ENCODE measurements around the gene FHIP2A. TPM values are rescaled to one million over a fixed set of nuclear protein-coding genes. Genes with fewer than 3 reads are reported as not detected.
"Not testable (repeated sequence)": the region's sequence is repeated elsewhere in the genome, so short reads cannot be mapped to it uniquely, and the experiment has no call there.

The FHIP2A gene
- total RNA-seq, 1 experiment from 2014 or later: 18.3 TPM

- peak; percentile 88 for DNase-seq (ENCODE audit: low read depth)
These were observed 35.1 kb downstream of the FHIP2A start for GRCh38 chr10:114856544-114857287.

DNA sequence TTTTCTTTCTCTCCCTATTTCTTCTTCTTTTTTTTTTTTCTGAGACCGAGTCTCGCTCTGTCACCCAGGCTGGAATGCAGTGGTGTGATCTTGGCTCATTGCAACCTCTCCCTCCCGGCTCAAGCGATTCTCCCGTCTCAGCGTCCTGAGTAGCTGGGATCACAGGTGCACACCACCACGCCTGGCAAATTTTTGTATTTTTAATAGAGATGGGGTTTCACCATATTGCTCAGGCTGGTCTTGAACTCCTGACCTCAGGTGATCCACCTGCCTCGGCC is 35.6 kb downstream of the FHIP2A start:
- not testable (repeated sequence) for DNase-seq (ENCODE audit: low read depth)

GRCh38 chr10:114857922-114858629 is 36.5 kb downstream of the FHIP2A start:
- no peak for DNase-seq (ENCODE audit: low read depth)

GRCh38 chr10:114859222-114859621 is 37.6 kb downstream of the FHIP2A start:
- no peak for DNase-seq (ENCODE audit: low read depth)

- no peak for DNase-seq (ENCODE audit: low read depth)
These were observed 40.9 kb downstream of the FHIP2A start for GRCh38 chr10:114862456-114862855.

GRCh38 chr10:114867365-114867764 is 45.8 kb downstream of the FHIP2A start:
- DNase-seq (ENCODE audit: low read depth): no peak

- peak; percentile 45 for DNase-seq (ENCODE audit: low read depth)
These were observed 47.4 kb downstream of the FHIP2A start for GRCh38 chr10:114868870-114869519.

DNA sequence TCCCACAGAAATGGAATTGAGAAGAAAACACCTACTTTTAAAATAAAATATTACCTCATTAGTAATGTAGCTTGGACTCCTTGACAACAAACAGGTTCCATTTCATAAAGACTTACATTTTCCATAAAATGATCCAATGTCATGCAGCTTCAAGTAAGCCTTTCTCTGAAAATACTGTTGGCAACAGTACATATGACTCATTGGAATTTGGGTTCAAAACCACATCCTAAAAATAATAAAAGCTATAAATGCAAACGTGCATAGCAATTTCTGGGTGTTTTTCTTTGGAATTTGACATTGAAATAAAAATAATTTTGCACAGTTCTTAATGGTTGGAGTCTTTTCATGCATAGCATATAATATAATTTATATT is 47.9 kb downstream of the FHIP2A start:
- DNase-seq (ENCODE audit: low read depth): peak; percentile 82

DNA sequence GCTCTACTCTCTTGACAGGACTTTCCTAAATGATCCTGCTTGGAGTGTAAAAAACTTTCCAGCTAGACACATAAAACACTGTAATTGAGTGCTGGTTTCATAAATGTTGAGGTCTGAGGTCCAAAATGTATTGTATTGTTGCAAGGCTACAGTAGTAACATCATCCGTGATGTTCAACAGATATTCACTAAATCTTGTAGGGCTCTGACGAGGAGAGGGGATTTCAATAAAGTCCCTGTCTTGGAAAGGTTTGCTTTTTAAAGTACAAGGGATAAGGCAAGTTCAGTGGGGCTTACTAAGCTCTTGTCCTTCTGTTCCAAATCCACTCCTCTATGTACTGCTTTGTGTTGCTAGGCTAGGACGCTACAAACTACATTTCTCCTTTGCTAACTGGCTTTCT is 48.9 kb downstream of the FHIP2A start:
- no peak for DNase-seq (ENCODE audit: low read depth)

DNA sequence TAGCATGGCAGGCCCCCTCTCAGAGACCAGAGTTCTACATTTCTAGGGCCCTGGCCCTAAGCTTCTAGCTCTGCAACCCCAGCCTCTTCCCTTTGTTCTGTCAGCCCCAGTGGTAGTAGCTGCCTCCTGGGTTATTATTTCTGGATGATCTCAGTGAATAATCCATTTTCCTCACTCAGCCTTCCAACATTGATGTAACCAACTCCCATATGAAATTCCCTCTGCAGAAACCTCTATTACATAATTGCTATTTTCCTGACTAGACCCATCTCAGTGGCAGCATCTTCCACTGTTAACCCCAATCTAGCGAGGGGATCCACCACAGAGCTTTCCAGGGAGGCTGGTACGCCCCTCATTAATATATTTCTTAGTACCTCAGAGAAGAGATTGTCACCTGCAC is 49.8 kb downstream of the FHIP2A start:
- DNase-seq (ENCODE audit: low read depth): no peak

Other genes with a start within 250 kb of the FHIP2A start
- 1.4 and 5.8 TPM in 2 replicates for gene ABLIM1, start 163.5 kb upstream of the FHIP2A start, total RNA-seq (2014; rRNA removed; shearing (Covaris generic))
- 28.3 and 35.5 TPM in 2 replicates for gene TRUB1, start 116.4 kb downstream of the FHIP2A start, total RNA-seq (2014; rRNA removed; shearing (Covaris generic))

Data from M059J (cell line).